CD4-positive, alpha-beta memory T cell (primary cell): Measurements from ENCODE around the gene DERL2. TPM values are rescaled to one million over a fixed set of nuclear protein-coding genes. Genes with fewer than 3 reads are reported as not detected.

ENCODE experiments used
- CTCF ChIA-PET: fragments of 350-600 bp; sonication (Branson Sonifier 250); formaldehyde crosslinking; loops from one replicate; lab custom pipeline; 2021; ENCODE audit warnings: inconsistent platforms; ENCODE audit not compliant: partially characterized antibody; lab: Charles Lee
- POLR2A ChIA-PET: fragments of 350-600 bp; sonication (Branson Sonifier 250); formaldehyde crosslinking; loops from one replicate; lab custom pipeline; 2021; ENCODE audit not compliant: partially characterized antibody; lab: Charles Lee
- DNase-seq, 5 donors: peaks; one replicate each; pipeline versions ENCODE4 v3.0.0 to v3.0.0-alpha.2; 2020 to 2022; ENCODE audit warnings: mixed read lengths in 1 of 5
- H3K27ac ChIP-seq: one replicate; pipeline ENCODE4 v1.7.0; 2013; ENCODE audit warnings: low read depth, low read length
- H3K27me3 ChIP-seq: 2 replicates; pipeline ENCODE4 v1.7.0; 2013; ENCODE audit warnings: mild to moderate bottlenecking, low read length, moderate library complexity; ENCODE audit not compliant: insufficient read depth
- H3K36me3 ChIP-seq: 2 replicates; pipeline ENCODE4 v1.7.0; 2013; ENCODE audit warnings: mild to moderate bottlenecking, low read length, moderate library complexity; ENCODE audit not compliant: insufficient read depth
- H3K4me1 ChIP-seq: 2 replicates; pipeline ENCODE4 v1.7.0; 2013; ENCODE audit warnings: mild to moderate bottlenecking, low read length, moderate library complexity; ENCODE audit not compliant: insufficient read depth
- H3K4me3 ChIP-seq, 2 donors: one replicate each; pipeline ENCODE4 v1.7.0; 2013; ENCODE audit warnings: low read length in 2 of 2, mild to moderate bottlenecking in 1 of 2
- H3K9me3 ChIP-seq, 2 donors: one replicate each; pipeline ENCODE4 v1.7.0; 2013; ENCODE audit warnings: low read length in 2 of 2, control low read depth in 1 of 2; ENCODE audit not compliant: control insufficient read depth in 1 of 2
- H3K27ac Mint-ChIP-seq, 7 donors: one replicate each; pipeline ENCODE4 v1.8.0; 2020 to 2021; ENCODE audit warnings: mixed read lengths in 7 of 7, mild to moderate bottlenecking in 6 of 7, inconsistent platforms in 3 of 7, moderate library complexity in 3 of 7
- H3K27me3 Mint-ChIP-seq, 2 donors: one replicate each; pipeline ENCODE4 v1.8.0; 2020 to 2021; ENCODE audit warnings: mixed read lengths in 2 of 2
- H3K36me3 Mint-ChIP-seq, 2 donors: one replicate each; pipeline ENCODE4 v1.8.0; 2020 to 2021; ENCODE audit warnings: mixed read lengths in 2 of 2, inconsistent platforms in 1 of 2, mild to moderate bottlenecking in 1 of 2
- H3K4me1 Mint-ChIP-seq, 4 donors: one replicate each; pipeline ENCODE4 v1.8.0; 2020 to 2021; ENCODE audit warnings: mixed read lengths in 4 of 4, mild to moderate bottlenecking in 1 of 4
- H3K4me3 Mint-ChIP-seq, 8 donors: one replicate each; pipeline ENCODE4 v1.8.0; 2020 to 2021; ENCODE audit warnings: mixed read lengths in 8 of 8, mild to moderate bottlenecking in 7 of 8, moderate library complexity in 6 of 8, inconsistent platforms in 3 of 8
- H3K9me3 Mint-ChIP-seq, 8 donors: one replicate each; pipeline ENCODE4 v1.8.0; 2020 to 2021; ENCODE audit warnings: mixed read lengths in 8 of 8, mild to moderate bottlenecking in 5 of 8, inconsistent platforms in 3 of 8, moderate library complexity in 1 of 8
- intact Hi-C: fragments of 100-400 bp; cut with micrococcal nuclease; formaldehyde crosslinking; loops from one replicate; pipeline ENCODE4 v1.15.1; 2023
- polyA plus RNA-seq, 2 donors: library from polyadenylated mRNA; unstranded; fragments of 300-500 nt; fragmentation: Illumina TruSeq; gene quantifications; one replicate each; pipeline ENCODE4 v1.2.3, GENCODE V29; 2021
- total RNA-seq, 2 experiments: library from RNA; stranded (reverse); gene quantifications; one replicate each; pipeline ENCODE4 v1.2.3, GENCODE V29; 2021

The DERL2 gene
- total and polyA plus RNA-seq, 4 experiments from 2014 or later = 66.2 to 95.9 (median 85.6) TPM

GRCh38 chr17:5513628-5514027 is 27.6 kb upstream of the DERL2 start:
- peaks cover 31% of the 10 kb centered on the region for H3K36me3 ChIP-seq
- no peaks in the 10 kb centered on the region for H3K27me3 ChIP-seq
- peak in 4 of 5 donors; percentile 39 to 61 (median 52) for DNase-seq
- Mint-ChIP-seq H3K9me3 (no peaks in the 10 kb centered on the region), H3K27me3 (no peaks in the 10 kb centered on the region), H3K4me3 (peak overlapping the region in 7 of 8 donors; percentile 2 to 75 (median 21)), H3K36me3 (peaks cover 57 to 60% of the 10 kb centered on the region in 2 donors), H3K27ac (peak overlapping the region in 6 of 7 donors; percentile 2 to 80 (median 69)), H3K4me1 (peaks cover 25 to 46% (median 35%) of the 10 kb centered on the region in 4 donors)
- intact Hi-C loops = no loop called here
- H3K4me3 ChIP-seq = no peak overlapping the region
- no peaks in the 10 kb centered on the region for H3K9me3 ChIP-seq
- ChIA-PET POLR2A (interaction anchor here (1.0 to 1.7 kb wide), 2 partner anchors 14 to 27 kb away, joined by 3 to 6 read pairs; partner anchors contain the start of genes DERL2 and MIS12), CTCF (no interaction called here)
- H3K4me1 ChIP-seq = peaks cover 19% of the 10 kb centered on the region
- H3K27ac ChIP-seq = no peak overlapping the region

- Mint-ChIP-seq H3K4me1 (peaks cover 25 to 49% (median 36%) of the 10 kb centered on the region in 4 donors), H3K27ac (peak overlapping the region in 6 of 7 donors; percentile 2 to 70 (median 28)), H3K4me3 (peak overlapping the region in 2 of 8 donors; percentile 17 to 39), H3K36me3 (peaks cover 47 to 50% of the 10 kb centered on the region in 2 donors), H3K9me3 (no peaks in the 10 kb centered on the region), H3K27me3 (no peaks in the 10 kb centered on the region)
- Histone ChIP-seq H3K27me3 (no peaks in the 10 kb centered on the region), H3K36me3 (peaks cover 25% of the 10 kb centered on the region), H3K27ac (no peak overlapping the region), H3K4me3 (no peak overlapping the region), H3K9me3 (no peaks in the 10 kb centered on the region), H3K4me1 (peaks cover 19% of the 10 kb centered on the region)
- CTCF ChIA-PET = no interaction called here
- intact Hi-C loops = no loop called here
- no peak for DNase-seq
- POLR2A ChIA-PET = interaction anchor here (0.5 to 1.7 kb wide), 2 partner anchors 25 to 27 kb away, joined by 3 to 6 read pairs; partner anchors contain the start of genes DERL2 and MIS12
Measured at GRCh38 chr17:5511401-5512225, 25.6 kb upstream of the DERL2 start.

DNA sequence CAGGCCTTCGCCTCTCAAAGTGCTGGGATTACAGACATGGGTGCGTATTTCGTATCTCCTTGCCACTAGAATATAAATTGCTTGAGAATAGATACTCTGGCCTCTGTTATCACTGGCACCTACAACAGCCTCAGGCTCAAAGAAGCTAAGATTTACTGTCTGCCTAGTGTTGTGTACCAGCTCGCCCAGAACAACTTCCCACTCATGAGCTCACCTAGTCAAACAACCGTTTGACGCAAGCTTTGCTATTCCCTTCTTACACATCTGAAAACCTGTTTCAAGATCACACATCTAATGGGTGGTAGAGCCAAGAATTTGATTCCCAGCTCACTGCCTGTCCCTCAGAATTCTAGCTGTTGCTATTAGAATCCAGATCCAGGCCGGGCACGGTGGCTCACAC is 24.8 kb upstream of the DERL2 start:
- intact Hi-C loops = no loop called here
- ChIA-PET CTCF (no interaction called here), POLR2A (interaction anchor here (0.5 kb wide), 1 partner anchor 26 kb away, joined by 3 read pairs; no protein-coding TSS in a partner anchor)
- H3K36me3 ChIP-seq = peaks cover 16% of the 10 kb centered on the region
- H3K4me3 ChIP-seq = no peak overlapping the region
- Mint-ChIP-seq H3K9me3 (no peaks in the 10 kb centered on the region), H3K4me1 (peaks cover 25 to 43% (median 33%) of the 10 kb centered on the region in 4 donors), H3K27ac (peak overlapping the region in 2 of 7 donors; percentile 29 to 35), H3K27me3 (no peaks in the 10 kb centered on the region), H3K4me3 (no peak overlapping the region), H3K36me3 (peaks cover 43 to 48% of the 10 kb centered on the region in 2 donors)
- peaks cover 19% of the 10 kb centered on the region for H3K4me1 ChIP-seq
- H3K9me3 ChIP-seq = no peaks in the 10 kb centered on the region
- no peaks in the 10 kb centered on the region for H3K27me3 ChIP-seq
- DNase-seq = no peak
- H3K27ac ChIP-seq = no peak overlapping the region

DNA sequence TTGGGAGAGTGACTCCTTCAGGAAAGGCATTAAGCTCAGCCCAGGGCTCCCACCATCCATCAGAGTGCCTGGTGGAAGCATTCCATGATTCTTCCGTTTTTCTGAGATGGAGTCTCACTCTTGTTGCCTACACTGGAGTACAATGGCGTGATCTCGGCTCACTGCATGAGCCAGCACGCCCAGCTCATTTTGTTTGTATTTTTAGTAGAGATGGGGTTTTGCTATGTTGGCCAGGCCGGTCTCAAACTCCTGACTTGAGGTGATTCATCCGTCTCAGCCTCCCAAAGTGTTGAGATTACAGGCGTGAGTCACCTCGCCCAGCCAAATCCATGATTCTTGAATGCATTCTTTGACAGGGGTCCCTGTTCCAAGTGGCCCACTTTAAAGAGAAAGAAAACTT is 23.5 kb upstream of the DERL2 start:
- Histone ChIP-seq H3K4me1 (peaks cover 17% of the 10 kb centered on the region), H3K4me3 (no peak overlapping the region), H3K36me3 (peaks cover 3% of the 10 kb centered on the region), H3K27me3 (no peaks in the 10 kb centered on the region), H3K27ac (no peak overlapping the region), H3K9me3 (no peaks in the 10 kb centered on the region)
- DNase-seq = no peak
- Mint-ChIP-seq H3K36me3 (peaks cover 36 to 39% of the 10 kb centered on the region in 2 donors), H3K27ac (peak overlapping the region in 1 of 7 donors; percentile 69), H3K27me3 (no peaks in the 10 kb centered on the region), H3K9me3 (peaks cover 0 to 2% (median 0%) of the 10 kb centered on the region in 8 donors), H3K4me3 (no peak overlapping the region), H3K4me1 (peaks cover 22 to 33% (median 26%) of the 10 kb centered on the region in 4 donors)
- POLR2A ChIA-PET = no interaction called here
- intact Hi-C loops = no loop called here
- CTCF ChIA-PET = no interaction called here

- Histone ChIP-seq H3K4me3 (no peak overlapping the region), H3K9me3 (no peaks in the 10 kb centered on the region), H3K36me3 (no peaks in the 10 kb centered on the region), H3K27me3 (no peaks in the 10 kb centered on the region), H3K27ac (no peak overlapping the region), H3K4me1 (peaks cover 12% of the 10 kb centered on the region)
- Mint-ChIP-seq H3K27me3 (no peaks in the 10 kb centered on the region), H3K4me1 (peaks cover 17 to 26% (median 21%) of the 10 kb centered on the region in 4 donors), H3K27ac (peak overlapping the region in 5 of 7 donors; percentile 10 to 69 (median 55)), H3K36me3 (peaks cover 34 to 35% of the 10 kb centered on the region in 2 donors), H3K9me3 (peaks cover 0 to 2% (median 0%) of the 10 kb centered on the region in 8 donors), H3K4me3 (peak overlapping the region in 1 of 8 donors; percentile 28)
- CTCF ChIA-PET = interaction anchor here (0.8 kb wide), 1 partner anchor 9 kb away, joined by 3 read pairs; no protein-coding TSS in a partner anchor
- intact Hi-C loops = no loop called here
- DNase-seq = no peak
- POLR2A ChIA-PET = interaction anchor here (0.7 kb wide), 1 partner anchor 22 kb away, joined by 3 read pairs; the partner anchor contains the start of genes DERL2 and MIS12
Measured at GRCh38 chr17:5508810-5509209, 22.8 kb upstream of the DERL2 start.

DNA sequence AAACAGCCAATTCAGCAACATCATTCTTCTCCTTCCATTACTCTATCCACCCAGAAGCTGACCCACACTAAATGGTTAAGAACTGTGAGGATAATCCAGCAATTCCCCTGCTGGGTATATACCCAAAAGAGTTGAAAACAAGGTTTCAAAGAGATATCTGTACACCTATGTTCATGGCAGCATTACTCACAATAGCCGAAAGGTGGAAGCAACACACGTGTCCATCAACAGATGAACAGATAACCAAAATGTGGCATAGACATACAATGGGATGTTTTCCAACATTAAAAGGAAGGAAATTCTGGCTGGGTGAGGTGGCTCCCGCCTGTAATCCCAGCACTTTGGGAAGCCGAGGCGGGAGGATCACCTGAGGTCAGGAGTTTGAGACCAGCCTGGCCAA is 20.3 kb upstream of the DERL2 start:
- CTCF ChIA-PET = interaction anchor here (0.6 kb wide), 1 partner anchor 936 kb away, joined by 3 read pairs; no protein-coding TSS in a partner anchor

DNA sequence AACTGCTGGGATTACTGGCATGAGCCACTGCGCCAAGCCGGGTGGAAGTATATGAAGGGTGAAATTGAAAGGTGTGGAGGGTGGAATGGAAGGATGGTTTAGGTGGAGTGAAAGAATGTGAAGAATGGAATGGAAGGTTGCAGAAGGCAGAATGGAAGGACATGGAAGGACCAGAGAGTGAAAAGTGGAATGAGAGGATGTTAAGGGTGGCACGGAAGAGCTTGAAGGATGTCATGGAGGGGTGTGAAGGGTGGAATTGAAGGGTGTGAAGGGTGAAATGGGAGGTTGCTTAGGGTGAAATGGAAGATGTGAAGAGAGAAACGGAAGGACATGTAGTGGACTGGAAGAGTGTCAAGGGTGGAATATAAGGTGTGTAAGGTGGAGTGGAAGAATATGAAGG is 16.6 kb upstream of the DERL2 start:
- no peaks in the 10 kb centered on the region for H3K9me3 ChIP-seq
- H3K4me3 ChIP-seq = no peak overlapping the region
- Mint-ChIP-seq H3K27ac (peak overlapping the region in 4 of 7 donors; percentile 19 to 77 (median 46)), H3K36me3 (peaks cover 23 to 31% of the 10 kb centered on the region in 2 donors), H3K4me1 (peaks cover 10 to 26% (median 20%) of the 10 kb centered on the region in 4 donors), H3K9me3 (peaks cover 0 to 2% (median 0%) of the 10 kb centered on the region in 8 donors), H3K4me3 (peak overlapping the region in 1 of 8 donors; percentile 24), H3K27me3 (no peaks in the 10 kb centered on the region)
- peaks cover 12% of the 10 kb centered on the region for H3K4me1 ChIP-seq
- CTCF ChIA-PET = no interaction called here
- H3K27ac ChIP-seq = no peak overlapping the region
- POLR2A ChIA-PET = no interaction called here
- no peak for DNase-seq
- intact Hi-C loops = no loop called here
- H3K27me3 ChIP-seq = no peaks in the 10 kb centered on the region
- H3K36me3 ChIP-seq = peaks cover 4% of the 10 kb centered on the region

More for the DNA sequence above, 20.3 kb upstream of the DERL2 start:
- Mint-ChIP-seq H3K4me1 (peaks cover 2 to 8% (median 7%) of the 10 kb centered on the region in 4 donors), H3K36me3 (peaks cover 25 to 34% of the 10 kb centered on the region in 2 donors), H3K27me3 (no peaks in the 10 kb centered on the region), H3K27ac (peak overlapping the region in 1 of 7 donors; percentile 29), H3K4me3 (no peak overlapping the region), H3K9me3 (peaks cover 0 to 2% (median 0%) of the 10 kb centered on the region in 8 donors)
- Histone ChIP-seq H3K27me3 (no peaks in the 10 kb centered on the region), H3K4me1 (no peaks in the 10 kb centered on the region), H3K4me3 (no peak overlapping the region), H3K9me3 (no peaks in the 10 kb centered on the region), H3K27ac (no peak overlapping the region), H3K36me3 (peaks cover 4% of the 10 kb centered on the region)
- no peak for DNase-seq
- intact Hi-C loops = no loop called here
- POLR2A ChIA-PET = interaction anchor here (1.2 kb wide), 1 partner anchor 78 kb away, joined by 3 read pairs; the partner anchor contains the start of gene NLRP1
